HEK293 (cell line): ENCODE measurements around the gene HCCS.

Source experiments
- CTCF ChIA-PET: fragments of 350-600 bp; formaldehyde crosslinking; extraction: SDS; loops from one replicate; lab custom pipeline; 2021; ENCODE audit warnings: antibody characterized with exemption; lab: Yijun Ruan, JAX
- POLR2A ChIA-PET: fragments of 300-600 bp; formaldehyde crosslinking; extraction: SDS; loops from one replicate; lab custom pipeline; 2020; ENCODE audit warnings: antibody characterized with exemption, inconsistent platforms; lab: Yijun Ruan, JAX
- H3K27ac ChIP-seq: fragments of 200-500 bp; sonication (Bioruptor generic); 2 replicates; pipeline ENCODE4 v1.5.1; 2014; ENCODE audit warnings: low read depth, low read length, control low read depth, inconsistent platforms; ENCODE audit errors: extremely low read depth
- H3K36me3 ChIP-seq, 2 experiments: fragments of 200-500 bp in 1 of 2; sonication (Bioruptor generic) in 1 of 2; 1 replicate in 1 of 2; 2 replicates in 1 of 2; pipeline ENCODE4 v1.5.1; 2014 to 2017; ENCODE audit warnings: inconsistent platforms in 2 of 2, low read length in 2 of 2; ENCODE audit not compliant: control insufficient read depth in 2 of 2, insufficient read depth in 1 of 2
- H3K4me1 ChIP-seq: fragments of 200-500 bp; sonication (Bioruptor generic); 2 replicates; pipeline ENCODE4 v1.5.1; 2014; ENCODE audit warnings: mild to moderate bottlenecking, low read length, inconsistent platforms; ENCODE audit not compliant: control insufficient read depth, insufficient read depth
- H3K4me3 ChIP-seq: 2 replicates; pipeline ENCODE4 v1.5.1; 2011; ENCODE audit warnings: low read depth, mild to moderate bottlenecking, control low read depth, low read length, moderate library complexity
- H3K9me3 ChIP-seq: fragments of 200-500 bp; sonication (Bioruptor generic); 2 replicates; pipeline ENCODE4 v1.5.1; 2014; ENCODE audit warnings: low read depth, low read length, inconsistent platforms; ENCODE audit not compliant: control insufficient read depth, insufficient read depth
- GLIS1 ChIP-seq: fragments of 450-650 bp; formaldehyde crosslinking; IDR thresholded peaks from 2 replicates; pipeline ENCODE4 v1.5.1; 2016; ENCODE audit warnings: missing biosample characterization, missing genetic modification characterization
- HOXA7 ChIP-seq: sonication (generic); formaldehyde crosslinking; IDR thresholded peaks from 2 replicates; pipeline ENCODE4 v1.8.1; 2022; ENCODE audit warnings: missing genetic modification reagents, borderline replicate concordance
- HOXC10 ChIP-seq: sonication (generic); formaldehyde crosslinking; IDR thresholded peaks from 2 replicates; pipeline ENCODE4 v1.8.1; 2023; ENCODE audit warnings: mild to moderate bottlenecking, missing genetic modification reagents
- KLF16 ChIP-seq: fragments of 450-650 bp; formaldehyde crosslinking; IDR thresholded peaks from 2 replicates; pipeline ENCODE4 v1.5.1; 2017; ENCODE audit warnings: missing biosample characterization, missing genetic modification characterization
- PATZ1 ChIP-seq: fragments of 450-650 bp; formaldehyde crosslinking; IDR thresholded peaks from 2 replicates; pipeline ENCODE4 v1.5.1; 2016; ENCODE audit warnings: missing biosample characterization, missing genetic modification characterization
- ZFP69B ChIP-seq: fragments of 450-650 bp; formaldehyde crosslinking; IDR thresholded peaks from 2 replicates; pipeline ENCODE4 v1.5.1; 2016; ENCODE audit warnings: missing biosample characterization, missing genetic modification characterization
- ZNF174 ChIP-seq: fragments of 450-650 bp; formaldehyde crosslinking; IDR thresholded peaks from 2 replicates; pipeline ENCODE4 v1.5.0; 2017; ENCODE audit warnings: missing biosample characterization, mild to moderate bottlenecking, missing genetic modification characterization
- ZNF2 ChIP-seq: fragments of 450-650 bp; formaldehyde crosslinking; IDR thresholded peaks from 2 replicates; pipeline ENCODE4 v1.5.1; 2016; ENCODE audit warnings: missing biosample characterization, missing genetic modification characterization
- ZNF274 ChIP-seq, 2 experiments: fragments of 200-500 bp in 1 of 2; fragments of 450-650 bp in 1 of 2; sonication (Bioruptor generic) in 1 of 2; formaldehyde crosslinking in 1 of 2; IDR thresholded peaks; 2 replicates each; pipeline versions ENCODE4 v1.5.1 to v1.6.1; 2014 to 2016; ENCODE audit warnings: borderline replicate concordance in 1 of 2, inconsistent platforms in 1 of 2, low read length in 1 of 2, missing biosample characterization in 1 of 2, missing genetic modification characterization in 1 of 2
- ZNF280D ChIP-seq: fragments of 450-650 bp; formaldehyde crosslinking; IDR thresholded peaks from 2 replicates; pipeline ENCODE4 v1.5.1; 2016; ENCODE audit warnings: missing biosample characterization, missing genetic modification characterization
- ZNF324 ChIP-seq: fragments of 450-650 bp; formaldehyde crosslinking; IDR thresholded peaks from 2 replicates; pipeline ENCODE4 v1.5.1; 2016; ENCODE audit warnings: missing biosample characterization, missing genetic modification characterization
- ZNF341 ChIP-seq: fragments of 450-650 bp; formaldehyde crosslinking; IDR thresholded peaks from 2 replicates; pipeline ENCODE4; 2016; ENCODE audit warnings: low read depth, missing biosample characterization, missing genetic modification characterization
- ZNF521 ChIP-seq: fragments of 450-650 bp; formaldehyde crosslinking; IDR thresholded peaks from 2 replicates; pipeline ENCODE4 v1.5.1; 2017; ENCODE audit warnings: missing biosample characterization, mild to moderate bottlenecking, missing genetic modification characterization
- ZNF626 ChIP-seq: fragments of 450-650 bp; sonication (Bioruptor Pico); formaldehyde crosslinking; IDR thresholded peaks from 2 replicates; pipeline ENCODE4 v1.5.1; 2018; ENCODE audit warnings: missing biosample characterization, missing genetic modification characterization, inconsistent platforms
- ZSCAN30 ChIP-seq: fragments of 450-650 bp; IDR thresholded peaks from 2 replicates; pipeline ENCODE4 v1.5.1; 2018; ENCODE audit warnings: missing biosample characterization, mild to moderate bottlenecking, missing genetic modification characterization, moderate library complexity
- TF ChIP-seq, protein P1 (sequence below): fragments of 450-650 bp; formaldehyde crosslinking; IDR thresholded peaks from 2 replicates; pipeline ENCODE4 v1.5.1; 2016; ENCODE audit warnings: missing biosample characterization, missing genetic modification characterization, borderline replicate concordance

HCCS gene

GRCh38 chrX:11124112-11124511 lies 13.0 kb downstream of the HCCS start:
- H3K27ac ChIP-seq = no peak overlapping the region
- H3K36me3 ChIP-seq = peaks cover 0 to 35% of the 10 kb centered on the region in 2 experiments; a peak in 1 of 3 replicates
- TF ChIP-seq ZSCAN30 = no peak
- no peak for TF ChIP-seq GLIS1 (tag by site-specific recombination)
- TF ChIP-seq HOXC10 (CRISPR knock-in tag) = no peak
- TF ChIP-seq HOXA7 = no peak
- no peak for TF ChIP-seq ZNF274 (IDR thresholded peaks at IDR 0.05; ENCODE audit: low read length)
- TF ChIP-seq ZNF274 (tag by site-specific recombination; IDR thresholded peaks at IDR 0.05; ENCODE audit: borderline replicate concordance) = no peak
- no peak for TF ChIP-seq ZNF174 (tag by site-specific recombination)
- no peak for TF ChIP-seq ZNF341 (tag by site-specific recombination)
- TF ChIP-seq ZNF2 (tag by site-specific recombination) = no peak
- no peak for TF ChIP-seq KLF16 (tag by site-specific recombination)
- no peak for TF ChIP-seq ZNF324 (tag by site-specific recombination)
- no peak for TF ChIP-seq ZNF280D
- TF ChIP-seq PATZ1 = no peak
- no peak for TF ChIP-seq ZNF521 (tag by site-specific recombination)
- no peak for TF ChIP-seq ZFP69B (tag by site-specific recombination)
- TF ChIP-seq, protein P1, sequence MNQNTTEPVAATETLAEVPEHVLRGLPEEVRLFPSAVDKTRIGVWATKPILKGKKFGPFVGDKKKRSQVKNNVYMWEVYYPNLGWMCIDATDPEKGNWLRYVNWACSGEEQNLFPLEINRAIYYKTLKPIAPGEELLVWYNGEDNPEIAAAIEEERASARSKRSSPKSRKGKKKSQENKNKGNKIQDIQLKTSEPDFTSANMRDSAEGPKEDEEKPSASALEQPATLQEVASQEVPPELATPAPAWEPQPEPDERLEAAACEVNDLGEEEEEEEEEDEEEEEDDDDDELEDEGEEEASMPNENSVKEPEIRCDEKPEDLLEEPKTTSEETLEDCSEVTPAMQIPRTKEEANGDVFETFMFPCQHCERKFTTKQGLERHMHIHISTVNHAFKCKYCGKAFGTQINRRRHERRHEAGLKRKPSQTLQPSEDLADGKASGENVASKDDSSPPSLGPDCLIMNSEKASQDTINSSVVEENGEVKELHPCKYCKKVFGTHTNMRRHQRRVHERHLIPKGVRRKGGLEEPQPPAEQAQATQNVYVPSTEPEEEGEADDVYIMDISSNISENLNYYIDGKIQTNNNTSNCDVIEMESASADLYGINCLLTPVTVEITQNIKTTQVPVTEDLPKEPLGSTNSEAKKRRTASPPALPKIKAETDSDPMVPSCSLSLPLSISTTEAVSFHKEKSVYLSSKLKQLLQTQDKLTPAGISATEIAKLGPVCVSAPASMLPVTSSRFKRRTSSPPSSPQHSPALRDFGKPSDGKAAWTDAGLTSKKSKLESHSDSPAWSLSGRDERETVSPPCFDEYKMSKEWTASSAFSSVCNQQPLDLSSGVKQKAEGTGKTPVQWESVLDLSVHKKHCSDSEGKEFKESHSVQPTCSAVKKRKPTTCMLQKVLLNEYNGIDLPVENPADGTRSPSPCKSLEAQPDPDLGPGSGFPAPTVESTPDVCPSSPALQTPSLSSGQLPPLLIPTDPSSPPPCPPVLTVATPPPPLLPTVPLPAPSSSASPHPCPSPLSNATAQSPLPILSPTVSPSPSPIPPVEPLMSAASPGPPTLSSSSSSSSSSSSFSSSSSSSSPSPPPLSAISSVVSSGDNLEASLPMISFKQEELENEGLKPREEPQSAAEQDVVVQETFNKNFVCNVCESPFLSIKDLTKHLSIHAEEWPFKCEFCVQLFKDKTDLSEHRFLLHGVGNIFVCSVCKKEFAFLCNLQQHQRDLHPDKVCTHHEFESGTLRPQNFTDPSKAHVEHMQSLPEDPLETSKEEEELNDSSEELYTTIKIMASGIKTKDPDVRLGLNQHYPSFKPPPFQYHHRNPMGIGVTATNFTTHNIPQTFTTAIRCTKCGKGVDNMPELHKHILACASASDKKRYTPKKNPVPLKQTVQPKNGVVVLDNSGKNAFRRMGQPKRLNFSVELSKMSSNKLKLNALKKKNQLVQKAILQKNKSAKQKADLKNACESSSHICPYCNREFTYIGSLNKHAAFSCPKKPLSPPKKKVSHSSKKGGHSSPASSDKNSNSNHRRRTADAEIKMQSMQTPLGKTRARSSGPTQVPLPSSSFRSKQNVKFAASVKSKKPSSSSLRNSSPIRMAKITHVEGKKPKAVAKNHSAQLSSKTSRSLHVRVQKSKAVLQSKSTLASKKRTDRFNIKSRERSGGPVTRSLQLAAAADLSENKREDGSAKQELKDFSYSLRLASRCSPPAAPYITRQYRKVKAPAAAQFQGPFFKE = no peak
- no peak for TF ChIP-seq ZNF626 (tag by site-specific recombination)
- no peaks in the 10 kb centered on the region for H3K4me1 ChIP-seq
- CTCF ChIA-PET = interaction anchor here (0.7 kb wide), 1 partner anchor 12 kb away, joined by 3 read pairs; no protein-coding TSS in a partner anchor
- no peaks in the 10 kb centered on the region for H3K9me3 ChIP-seq
- POLR2A ChIA-PET = no interaction called here
- no peak overlapping the region for H3K4me3 ChIP-seq
